Measurements from ENCODE around the gene TMEM178B. TPM values are rescaled to one million over a fixed set of nuclear protein-coding genes. Genes with fewer than 3 reads are reported as not detected.

Gene TMEM178B
- total and polyA plus RNA-seq, 2 of the 4 experiments (the other 2 are of a cell fraction): under 0.01 to 0.05 TPM

DNA sequence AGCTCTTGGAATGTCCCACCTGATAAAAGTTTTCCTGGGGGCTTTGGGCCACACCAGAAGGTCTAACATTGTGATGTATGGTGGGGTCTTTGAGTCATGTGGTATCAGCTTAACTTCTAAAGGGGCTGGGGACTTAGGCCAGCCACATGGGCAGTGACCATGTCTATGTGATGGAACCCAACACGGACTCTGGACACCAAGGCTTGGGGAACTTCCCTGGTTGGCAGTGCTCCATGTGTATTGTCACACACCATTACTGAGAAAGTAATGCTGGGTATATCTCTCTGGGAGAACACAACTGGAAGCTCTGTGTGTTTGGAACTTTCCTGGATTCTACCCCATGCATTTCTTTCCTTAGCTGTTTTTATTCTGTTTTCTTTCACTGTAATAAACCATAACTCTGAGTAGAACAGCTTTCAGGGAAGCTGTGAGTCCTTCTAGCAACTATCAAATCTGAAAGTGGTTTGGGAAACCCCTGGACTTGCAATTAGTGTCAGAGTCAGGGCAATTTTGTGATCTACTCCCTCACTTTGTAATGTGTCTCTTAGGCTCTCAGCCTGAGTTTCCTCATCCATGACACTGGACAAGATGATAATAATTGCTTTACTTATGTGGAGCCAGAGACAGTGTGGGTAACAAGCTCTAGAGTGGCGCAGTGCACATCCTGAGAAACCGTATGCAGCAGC, 448.9 kb downstream of the TMEM178B start:
- no TSS peak for BruUV-seq (replicated peaks)
- H4K20me1 ChIP-seq (ENCODE audit: insufficient read depth, low read length): no peaks in the 10 kb centered on the region
- H2BK20ac ChIP-seq (ENCODE audit: low read depth, low read length): no peak overlapping the region
- no peak for ATAC-seq (ENCODE audit: low read depth)
- H2BK5ac ChIP-seq (ENCODE audit: low read depth, low read length, poor library complexity, severe bottlenecking): no peak overlapping the region
- H3K9ac ChIP-seq (ENCODE audit: low read depth, low read length): no peak overlapping the region
- no peak overlapping the region for H4K5ac ChIP-seq (ENCODE audit: low read depth, low read length)
- H3K9me1 ChIP-seq (ENCODE audit: insufficient read depth, low read length): no peaks in the 10 kb centered on the region
- H3K9me3 ChIP-seq (ENCODE audit: control insufficient read depth, insufficient read depth, low read length): no peaks in the 10 kb centered on the region
- ChIA-PET POLR2A (ENCODE audit: unreplicated experiment) (no interaction called here), CTCF (interaction anchor here (1.1 kb wide), 1 partner anchor 19 kb away, joined by 3 read pairs; no protein-coding TSS in a partner anchor)
- no peak overlapping the region for H2AK9ac ChIP-seq (replicated peaks; ENCODE audit: low read depth, low read length, poor library complexity)
- H3K79me1 ChIP-seq (ENCODE audit: low read depth in 1 of 2, low read length in 2 of 2): no peaks in the 10 kb centered on the region
- H3K18ac ChIP-seq (ENCODE audit: low read depth, low read length): no peak overlapping the region
- peaks cover 4% of the 10 kb centered on the region for H3K27me3 ChIP-seq (ENCODE audit: control insufficient read depth, insufficient read depth, low read length)
- no peak for TF ChIP-seq CEBPB (IDR thresholded peaks at IDR 0.05; ENCODE audit: low read depth, low read length)
- no peak for TF ChIP-seq MXI1 (IDR thresholded peaks at IDR 0.05; ENCODE audit: borderline replicate concordance, low read depth, low read length)
- no peak for TF ChIP-seq MAZ (IDR thresholded peaks at IDR 0.05; ENCODE audit: borderline replicate concordance, low read depth, low read length)
- no peak for TF ChIP-seq MAFK (IDR thresholded peaks at IDR 0.05; ENCODE audit: low read depth, low read length)
- no peak for TF ChIP-seq CTCF (conservative IDR thresholded peaks at IDR 0.05; ENCODE audit: low read depth, low read length)
- TF ChIP-seq RCOR1 (IDR thresholded peaks at IDR 0.05; ENCODE audit: insufficient replicate concordance, low read length): no peak
- no peak for TF ChIP-seq NFE2L2 (IDR thresholded peaks at IDR 0.05; ENCODE audit: low read depth, low read length)
- TF ChIP-seq, protein P1, sequence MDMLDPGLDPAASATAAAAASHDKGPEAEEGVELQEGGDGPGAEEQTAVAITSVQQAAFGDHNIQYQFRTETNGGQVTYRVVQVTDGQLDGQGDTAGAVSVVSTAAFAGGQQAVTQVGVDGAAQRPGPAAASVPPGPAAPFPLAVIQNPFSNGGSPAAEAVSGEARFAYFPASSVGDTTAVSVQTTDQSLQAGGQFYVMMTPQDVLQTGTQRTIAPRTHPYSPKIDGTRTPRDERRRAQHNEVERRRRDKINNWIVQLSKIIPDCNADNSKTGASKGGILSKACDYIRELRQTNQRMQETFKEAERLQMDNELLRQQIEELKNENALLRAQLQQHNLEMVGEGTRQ (IDR thresholded peaks at IDR 0.05; ENCODE audit: low read depth, low read length): no peak
- TF ChIP-seq BHLHE40 (IDR thresholded peaks at IDR 0.05; ENCODE audit: low read depth, low read length): no peak
- no peak for TF ChIP-seq FOS (IDR thresholded peaks at IDR 0.05; ENCODE audit: low read depth, low read length)
- H2AK5ac ChIP-seq (ENCODE audit: low read depth, low read length): no peak overlapping the region
- H3K4me1 ChIP-seq (ENCODE audit: control insufficient read depth, insufficient read depth, low read length): no peaks in the 10 kb centered on the region
- intact Hi-C loops (cut with micrococcal nuclease) (no loop called here), in situ Hi-C loops (cut with MboI; ENCODE audit: low sequenced_read_pairs) (no loop called here), dilution Hi-C loops (cut with HindIII; ENCODE audit: low sequenced_read_pairs, unreplicated experiment) (no loop called here)
- no peak overlapping the region for H3K4me3 ChIP-seq (ENCODE audit: insufficient read depth, low read depth, low read length)
- H3K56ac ChIP-seq (ENCODE audit: extremely low read depth, insufficient read depth, low read length): no peak overlapping the region
- no peak overlapping the region for H2BK120ac ChIP-seq (ENCODE audit: low read depth, low read length)
- H3K27ac ChIP-seq (ENCODE audit: insufficient read depth, low read length): no peak overlapping the region
- H4K91ac ChIP-seq (ENCODE audit: insufficient read depth, low read depth, low read length): no peak overlapping the region
- no peak overlapping the region for H2BK15ac ChIP-seq (ENCODE audit: low read depth, low read length)
- no peaks in the 10 kb centered on the region for H3K36me3 ChIP-seq (ENCODE audit: control insufficient read depth, insufficient read depth, low read length)
- WGBS, 2 experiments (ENCODE audit: extremely low coverage in 2 of 2, insufficient read length in 1 of 2): no CpG with 5 or more reads among the region's 3 CpGs
- H3K14ac ChIP-seq (replicated peaks; ENCODE audit: low read depth, low read length): no peak overlapping the region
- no peak overlapping the region for H3K4ac ChIP-seq (ENCODE audit: low read depth, low read length)
- no peak overlapping the region for H4K8ac ChIP-seq (ENCODE audit: low read depth in 2 of 2, low read length in 2 of 2)
- no peak overlapping the region for H3K4me2 ChIP-seq (ENCODE audit: low read depth, low read length)
- no peak for DNase-seq
- H3K23ac ChIP-seq (ENCODE audit: low read depth, low read length): no peak overlapping the region
- no peak overlapping the region for H2AFZ ChIP-seq (replicated peaks; ENCODE audit: low read length, poor library complexity)

Measured in IMR-90 (cell line).